H9 (cell line): ENCODE measurements around the gene ADRA2A. TPM values are rescaled to one million over a fixed set of nuclear protein-coding genes. Genes with fewer than 3 reads are reported as not detected.

ENCODE experiments used
- DNase-seq: peaks from one replicate; pipeline ENCODE4 v3.0.0-alpha.2; 2017
- H2AFZ ChIP-seq: one replicate; pipeline ENCODE4 v1.6.1; 2013; ENCODE audit warnings: mild to moderate bottlenecking, low read length, control low read depth, moderate library complexity
- H2AK5ac ChIP-seq: 2 replicates; pipeline ENCODE4 v1.6.1; 2013; ENCODE audit warnings: low read length, control low read depth, mixed read lengths; ENCODE audit not compliant: insufficient read length
- H2BK120ac ChIP-seq: one replicate; pipeline ENCODE4 v1.6.1; 2013; ENCODE audit warnings: low read depth, mild to moderate bottlenecking, low read length, control low read depth, inconsistent platforms; ENCODE audit not compliant: poor library complexity, severe bottlenecking
- H2BK12ac ChIP-seq: 2 replicates; pipeline ENCODE4 v1.6.1; 2013; ENCODE audit warnings: low read length, control low read depth, mixed read lengths, low read depth; ENCODE audit not compliant: insufficient read length
- H2BK15ac ChIP-seq: 2 replicates; pipeline ENCODE4 v1.6.1; 2013; ENCODE audit warnings: low read depth, low read length, control low read depth
- H2BK20ac ChIP-seq: one replicate; pipeline ENCODE4 v1.6.1; 2013; ENCODE audit warnings: low read depth, mild to moderate bottlenecking, low read length, control low read depth, inconsistent platforms; ENCODE audit not compliant: poor library complexity, severe bottlenecking
- H2BK5ac ChIP-seq: 2 replicates; pipeline ENCODE4 v1.6.1; 2013; ENCODE audit warnings: low read length, control low read depth, mixed read lengths; ENCODE audit not compliant: insufficient read length
- H3K14ac ChIP-seq: 2 replicates; pipeline ENCODE4 v1.6.1; 2013; ENCODE audit warnings: low read length, control low read depth; ENCODE audit not compliant: insufficient read depth
- H3K18ac ChIP-seq: 2 replicates; pipeline ENCODE4 v1.6.1; 2013; ENCODE audit warnings: low read depth, mild to moderate bottlenecking, mixed read lengths, low read length, control low read depth; ENCODE audit not compliant: insufficient read length
- H3K23ac ChIP-seq: 2 replicates; pipeline ENCODE4 v1.6.1; 2013; ENCODE audit warnings: low read length, control low read depth, mixed read lengths, low read depth; ENCODE audit not compliant: insufficient read length
- H3K23me2 ChIP-seq: 2 replicates; pipeline ENCODE4 v1.6.1; 2013; ENCODE audit warnings: low read depth, mild to moderate bottlenecking, mixed read lengths, low read length, control low read depth; ENCODE audit not compliant: insufficient read length, poor library complexity, severe bottlenecking
- H3K27ac ChIP-seq: 2 replicates; pipeline ENCODE4 v1.5.1; 2013; ENCODE audit warnings: low read length, control low read depth, mixed read lengths, low read depth; ENCODE audit not compliant: insufficient read length
- H3K27me3 ChIP-seq: 2 replicates; pipeline ENCODE4 v1.6.1; 2013; ENCODE audit warnings: low read length, control low read depth, inconsistent platforms; ENCODE audit not compliant: insufficient read depth
- H3K4ac ChIP-seq: 2 replicates; pipeline ENCODE4 v1.6.1; 2013; ENCODE audit warnings: low read depth, mild to moderate bottlenecking, control low read depth, inconsistent platforms, low read length, moderate library complexity
- H3K4me1 ChIP-seq: 2 replicates; pipeline ENCODE4 v1.6.1; 2013; ENCODE audit warnings: low read length, control low read depth, inconsistent platforms; ENCODE audit not compliant: insufficient read depth
- H3K4me2 ChIP-seq: 2 replicates; pipeline ENCODE4 v1.6.1; 2013; ENCODE audit warnings: low read length, control low read depth, mixed read lengths; ENCODE audit not compliant: insufficient read length, insufficient read depth
- H3K56ac ChIP-seq: 2 replicates; pipeline ENCODE4 v1.6.1; 2013; ENCODE audit warnings: low read depth, mild to moderate bottlenecking, mixed read lengths, low read length, control low read depth; ENCODE audit not compliant: insufficient read length
- H3K79me1 ChIP-seq: 2 replicates; pipeline ENCODE4 v1.6.1; 2013; ENCODE audit warnings: low read depth, mild to moderate bottlenecking, moderate library complexity, low read length, control low read depth, inconsistent platforms; ENCODE audit not compliant: insufficient read depth, poor library complexity, severe bottlenecking
- H3K79me2 ChIP-seq: 2 replicates; pipeline ENCODE4 v1.6.1; 2013; ENCODE audit warnings: low read length, control low read depth, inconsistent platforms; ENCODE audit not compliant: insufficient read depth
- H3K9ac ChIP-seq: 2 replicates; pipeline ENCODE4 v1.6.1; 2013; ENCODE audit warnings: low read length, control low read depth, mixed read lengths; ENCODE audit not compliant: insufficient read length; ENCODE audit errors: extremely low read depth
- H3K9me3 ChIP-seq: one replicate; pipeline ENCODE4 v1.6.1; 2013; ENCODE audit warnings: low read depth, low read length, inconsistent platforms; ENCODE audit not compliant: control insufficient read depth
- H3T11ph ChIP-seq: one replicate; pipeline ENCODE4 v1.6.1; 2013; ENCODE audit warnings: mild to moderate bottlenecking, low read length, control low read depth, inconsistent platforms
- H4K20me1 ChIP-seq: one replicate; pipeline ENCODE4 v1.6.1; 2013; ENCODE audit not compliant: control insufficient read depth, insufficient read length, insufficient read depth
- H4K5ac ChIP-seq: 2 replicates; pipeline ENCODE4 v1.6.1; 2013; ENCODE audit warnings: low read depth, mild to moderate bottlenecking, mixed read lengths, low read length, control low read depth; ENCODE audit not compliant: insufficient read length
- H4K8ac ChIP-seq: replicated peaks from 2 replicates; pipeline ENCODE4 v1.6.1; 2013; ENCODE audit warnings: low read length, control low read depth, mixed read lengths, low read depth; ENCODE audit not compliant: insufficient read length
- H4K91ac ChIP-seq: 2 replicates; pipeline ENCODE4 v1.6.1; 2013; ENCODE audit warnings: low read depth, mild to moderate bottlenecking, moderate library complexity, mixed read lengths, low read length, control low read depth; ENCODE audit not compliant: insufficient read length
- H3K27ac Mint-ChIP-seq, 3 experiments: 2 replicates in 2 of 3; 3 replicates in 1 of 3; pipeline ENCODE4 v1.8.0; 2020 to 2021; ENCODE audit warnings: mixed read lengths in 3 of 3, mild to moderate bottlenecking in 1 of 3, moderate library complexity in 1 of 3
- H3K27me3 Mint-ChIP-seq: 2 replicates; pipeline ENCODE4 v1.8.0; 2021; ENCODE audit warnings: low read depth, mild to moderate bottlenecking, moderate library complexity, mixed read lengths
- H3K36me3 Mint-ChIP-seq, 3 experiments: 2 replicates in 2 of 3; 3 replicates in 1 of 3; pipeline ENCODE4 v1.8.0; 2020 to 2021; ENCODE audit warnings: low read depth in 3 of 3, mixed read lengths in 3 of 3; ENCODE audit not compliant: insufficient read depth in 1 of 3
- H3K4me1 Mint-ChIP-seq, 2 experiments: 2 replicates each; pipeline ENCODE4 v1.8.0; 2020; ENCODE audit warnings: mixed read lengths in 2 of 2
- H3K4me3 Mint-ChIP-seq, 2 experiments: 2 replicates in 1 of 2; 3 replicates in 1 of 2; pipeline ENCODE4 v1.8.0; 2020 to 2021; ENCODE audit warnings: mild to moderate bottlenecking in 2 of 2, mixed read lengths in 2 of 2, moderate library complexity in 1 of 2
- H3K9me3 Mint-ChIP-seq, 2 experiments: 2 replicates in 1 of 2; 3 replicates in 1 of 2; pipeline ENCODE4 v1.8.0; 2020; ENCODE audit warnings: mild to moderate bottlenecking in 2 of 2, mixed read lengths in 2 of 2, moderate library complexity in 1 of 2
- total RNA-seq: library from RNA; stranded (reverse); gene quantifications from 2 replicates; pipeline ENCODE4 v1.2.1, GENCODE V29; 2021
- TF ChIP-seq, protein P1 (sequence below): fragments of 200-600 bp; sonication (generic); conservative IDR thresholded peaks from 3 replicates; pipeline ENCODE4 v1.8.0; 2021; ENCODE audit warnings: antibody characterized with exemption, mild to moderate bottlenecking

The ADRA2A gene
- total RNA-seq, 1 experiment from 2014 or later: 1.4 TPM

GRCh38 chr10:111037858-111038257, 39.0 kb upstream of the ADRA2A start:
- H4K91ac ChIP-seq: no peak overlapping the region
- no peak overlapping the region for H3K56ac ChIP-seq
- no peak overlapping the region for H3K23ac ChIP-seq
- H3K4me1 Mint-ChIP-seq: no peaks in the 10 kb centered on the region
- no peak overlapping the region for H2BK12ac ChIP-seq
- no peaks in the 10 kb centered on the region for H3K79me2 ChIP-seq
- no peak overlapping the region for H3K4ac ChIP-seq
- no peak overlapping the region for H3T11ph ChIP-seq
- no peaks in the 10 kb centered on the region for H3K4me1 ChIP-seq
- no peak overlapping the region for H3K4me3 Mint-ChIP-seq
- TF ChIP-seq, protein P1, sequence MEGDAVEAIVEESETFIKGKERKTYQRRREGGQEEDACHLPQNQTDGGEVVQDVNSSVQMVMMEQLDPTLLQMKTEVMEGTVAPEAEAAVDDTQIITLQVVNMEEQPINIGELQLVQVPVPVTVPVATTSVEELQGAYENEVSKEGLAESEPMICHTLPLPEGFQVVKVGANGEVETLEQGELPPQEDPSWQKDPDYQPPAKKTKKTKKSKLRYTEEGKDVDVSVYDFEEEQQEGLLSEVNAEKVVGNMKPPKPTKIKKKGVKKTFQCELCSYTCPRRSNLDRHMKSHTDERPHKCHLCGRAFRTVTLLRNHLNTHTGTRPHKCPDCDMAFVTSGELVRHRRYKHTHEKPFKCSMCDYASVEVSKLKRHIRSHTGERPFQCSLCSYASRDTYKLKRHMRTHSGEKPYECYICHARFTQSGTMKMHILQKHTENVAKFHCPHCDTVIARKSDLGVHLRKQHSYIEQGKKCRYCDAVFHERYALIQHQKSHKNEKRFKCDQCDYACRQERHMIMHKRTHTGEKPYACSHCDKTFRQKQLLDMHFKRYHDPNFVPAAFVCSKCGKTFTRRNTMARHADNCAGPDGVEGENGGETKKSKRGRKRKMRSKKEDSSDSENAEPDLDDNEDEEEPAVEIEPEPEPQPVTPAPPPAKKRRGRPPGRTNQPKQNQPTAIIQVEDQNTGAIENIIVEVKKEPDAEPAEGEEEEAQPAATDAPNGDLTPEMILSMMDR: peak; percentile 48; the same call in 2 of the 3 replicates
- H2BK20ac ChIP-seq: no peak overlapping the region
- H3K23me2 ChIP-seq: no peaks in the 10 kb centered on the region
- H3K9ac ChIP-seq: no peak overlapping the region
- no peak overlapping the region for H3K14ac ChIP-seq
- H4K8ac ChIP-seq: no peak overlapping the region
- H4K20me1 ChIP-seq: no peaks in the 10 kb centered on the region
- no peak overlapping the region for H3K18ac ChIP-seq
- H3K27me3 Mint-ChIP-seq: no peaks in the 10 kb centered on the region; the same call in 1 of the 2 replicates
- H3K9me3 Mint-ChIP-seq: peaks cover 50% of the 10 kb centered on the region in 2 experiments
- H3K79me1 ChIP-seq: no peaks in the 10 kb centered on the region
- no peak overlapping the region for H2AK5ac ChIP-seq
- H3K4me2 ChIP-seq: no peak overlapping the region
- H3K36me3 Mint-ChIP-seq: peaks cover 15 to 43% (median 25%) of the 10 kb centered on the region in 3 experiments
- DNase-seq: no peak
- H2AFZ ChIP-seq: no peak overlapping the region
- H3K27ac ChIP-seq: no peak overlapping the region
- no peak overlapping the region for H2BK15ac ChIP-seq
- H3K27me3 ChIP-seq: no peaks in the 10 kb centered on the region
- H2BK5ac ChIP-seq: no peak overlapping the region
- peaks cover 5% of the 10 kb centered on the region for H3K9me3 ChIP-seq
- no peak overlapping the region for H4K5ac ChIP-seq
- H2BK120ac ChIP-seq: no peak overlapping the region
- H3K27ac Mint-ChIP-seq: no peak overlapping the region
